ENCODE results near the gene MED22.

The MED22 gene

DNA sequence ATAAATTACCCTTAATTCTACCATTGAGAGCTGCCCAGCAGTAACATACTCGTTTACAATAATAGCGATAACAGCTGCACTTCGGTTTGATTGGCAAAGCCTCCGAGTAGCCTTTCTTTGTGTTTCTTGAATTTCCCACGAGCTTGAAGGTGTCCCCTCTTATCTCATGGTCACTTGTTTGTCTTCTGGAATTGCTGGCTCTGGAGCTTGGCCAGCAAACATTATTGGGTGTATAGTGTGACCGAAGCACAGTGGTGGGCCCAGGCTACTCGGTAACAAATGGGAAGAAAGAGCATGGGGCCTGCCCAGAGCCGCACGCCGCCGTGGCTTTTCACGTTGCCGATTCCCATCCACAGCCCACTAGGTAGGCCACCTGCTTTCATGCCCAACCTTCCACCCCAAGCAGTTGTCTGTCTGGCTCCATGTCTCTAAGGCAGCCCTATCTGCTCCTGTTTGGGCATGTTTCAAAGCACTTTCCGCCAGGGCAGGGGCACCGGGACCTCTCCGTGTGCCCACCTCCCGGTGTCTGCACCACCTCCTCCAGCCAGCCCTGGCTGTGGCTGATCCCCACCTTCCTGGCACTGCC, 36.9 kb upstream of the MED22 start:
- TF ChIP-seq, protein P1, sequence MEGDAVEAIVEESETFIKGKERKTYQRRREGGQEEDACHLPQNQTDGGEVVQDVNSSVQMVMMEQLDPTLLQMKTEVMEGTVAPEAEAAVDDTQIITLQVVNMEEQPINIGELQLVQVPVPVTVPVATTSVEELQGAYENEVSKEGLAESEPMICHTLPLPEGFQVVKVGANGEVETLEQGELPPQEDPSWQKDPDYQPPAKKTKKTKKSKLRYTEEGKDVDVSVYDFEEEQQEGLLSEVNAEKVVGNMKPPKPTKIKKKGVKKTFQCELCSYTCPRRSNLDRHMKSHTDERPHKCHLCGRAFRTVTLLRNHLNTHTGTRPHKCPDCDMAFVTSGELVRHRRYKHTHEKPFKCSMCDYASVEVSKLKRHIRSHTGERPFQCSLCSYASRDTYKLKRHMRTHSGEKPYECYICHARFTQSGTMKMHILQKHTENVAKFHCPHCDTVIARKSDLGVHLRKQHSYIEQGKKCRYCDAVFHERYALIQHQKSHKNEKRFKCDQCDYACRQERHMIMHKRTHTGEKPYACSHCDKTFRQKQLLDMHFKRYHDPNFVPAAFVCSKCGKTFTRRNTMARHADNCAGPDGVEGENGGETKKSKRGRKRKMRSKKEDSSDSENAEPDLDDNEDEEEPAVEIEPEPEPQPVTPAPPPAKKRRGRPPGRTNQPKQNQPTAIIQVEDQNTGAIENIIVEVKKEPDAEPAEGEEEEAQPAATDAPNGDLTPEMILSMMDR (IDR thresholded peaks at IDR 0.05; ENCODE audit: insufficient read depth, low read length) = no peak
- Histone ChIP-seq H3K27me3 (ENCODE audit: insufficient read depth, poor library complexity, severe bottlenecking) (no peaks in the 10 kb centered on the region), H3K27ac (replicated peaks) (no peak overlapping the region), H3K4me3 (replicated peaks; ENCODE audit: insufficient read depth, low read length) (no peak overlapping the region)
- no peak for DNase-seq (ENCODE audit: low read depth in 1 of 2, low spot score in 1 of 2)

DNA sequence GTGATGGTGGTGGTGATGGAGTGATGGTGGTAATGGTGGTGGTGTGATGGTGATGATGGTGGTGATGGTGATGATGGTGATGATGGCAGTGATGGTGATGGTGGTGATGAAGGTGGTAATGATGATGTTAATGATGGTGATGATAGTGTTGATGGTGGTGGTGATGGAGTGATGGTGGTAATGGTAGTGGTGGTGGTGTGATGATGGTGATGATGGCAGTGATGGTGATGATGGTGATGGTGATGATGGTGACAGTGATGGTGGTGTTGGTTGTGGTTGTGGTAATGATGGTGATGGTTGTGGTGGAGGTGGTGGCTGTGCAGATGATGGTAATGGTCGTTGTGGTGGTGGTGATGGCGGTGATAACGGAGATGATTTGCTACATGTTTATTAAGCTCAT, 35.5 kb upstream of the MED22 start:
- TF ChIP-seq SPI1 (IDR thresholded peaks at IDR 0.05; ENCODE audit: borderline replicate concordance, low read depth) (no peak), POLR2AphosphoS5 (IDR thresholded peaks at IDR 0.05; ENCODE audit: low read depth) (no peak)
- TF ChIP-seq, protein P2, sequence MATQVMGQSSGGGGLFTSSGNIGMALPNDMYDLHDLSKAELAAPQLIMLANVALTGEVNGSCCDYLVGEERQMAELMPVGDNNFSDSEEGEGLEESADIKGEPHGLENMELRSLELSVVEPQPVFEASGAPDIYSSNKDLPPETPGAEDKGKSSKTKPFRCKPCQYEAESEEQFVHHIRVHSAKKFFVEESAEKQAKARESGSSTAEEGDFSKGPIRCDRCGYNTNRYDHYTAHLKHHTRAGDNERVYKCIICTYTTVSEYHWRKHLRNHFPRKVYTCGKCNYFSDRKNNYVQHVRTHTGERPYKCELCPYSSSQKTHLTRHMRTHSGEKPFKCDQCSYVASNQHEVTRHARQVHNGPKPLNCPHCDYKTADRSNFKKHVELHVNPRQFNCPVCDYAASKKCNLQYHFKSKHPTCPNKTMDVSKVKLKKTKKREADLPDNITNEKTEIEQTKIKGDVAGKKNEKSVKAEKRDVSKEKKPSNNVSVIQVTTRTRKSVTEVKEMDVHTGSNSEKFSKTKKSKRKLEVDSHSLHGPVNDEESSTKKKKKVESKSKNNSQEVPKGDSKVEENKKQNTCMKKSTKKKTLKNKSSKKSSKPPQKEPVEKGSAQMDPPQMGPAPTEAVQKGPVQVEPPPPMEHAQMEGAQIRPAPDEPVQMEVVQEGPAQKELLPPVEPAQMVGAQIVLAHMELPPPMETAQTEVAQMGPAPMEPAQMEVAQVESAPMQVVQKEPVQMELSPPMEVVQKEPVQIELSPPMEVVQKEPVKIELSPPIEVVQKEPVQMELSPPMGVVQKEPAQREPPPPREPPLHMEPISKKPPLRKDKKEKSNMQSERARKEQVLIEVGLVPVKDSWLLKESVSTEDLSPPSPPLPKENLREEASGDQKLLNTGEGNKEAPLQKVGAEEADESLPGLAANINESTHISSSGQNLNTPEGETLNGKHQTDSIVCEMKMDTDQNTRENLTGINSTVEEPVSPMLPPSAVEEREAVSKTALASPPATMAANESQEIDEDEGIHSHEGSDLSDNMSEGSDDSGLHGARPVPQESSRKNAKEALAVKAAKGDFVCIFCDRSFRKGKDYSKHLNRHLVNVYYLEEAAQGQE (IDR thresholded peaks at IDR 0.05; ENCODE audit: insufficient replicate concordance, low read depth) = no peak
- TF ChIP-seq, protein P1 (IDR thresholded peaks at IDR 0.05; ENCODE audit: insufficient read depth, low read length) = no peak
- no peak for DNase-seq (ENCODE audit: low read depth in 1 of 2, low spot score in 1 of 2)

DNA sequence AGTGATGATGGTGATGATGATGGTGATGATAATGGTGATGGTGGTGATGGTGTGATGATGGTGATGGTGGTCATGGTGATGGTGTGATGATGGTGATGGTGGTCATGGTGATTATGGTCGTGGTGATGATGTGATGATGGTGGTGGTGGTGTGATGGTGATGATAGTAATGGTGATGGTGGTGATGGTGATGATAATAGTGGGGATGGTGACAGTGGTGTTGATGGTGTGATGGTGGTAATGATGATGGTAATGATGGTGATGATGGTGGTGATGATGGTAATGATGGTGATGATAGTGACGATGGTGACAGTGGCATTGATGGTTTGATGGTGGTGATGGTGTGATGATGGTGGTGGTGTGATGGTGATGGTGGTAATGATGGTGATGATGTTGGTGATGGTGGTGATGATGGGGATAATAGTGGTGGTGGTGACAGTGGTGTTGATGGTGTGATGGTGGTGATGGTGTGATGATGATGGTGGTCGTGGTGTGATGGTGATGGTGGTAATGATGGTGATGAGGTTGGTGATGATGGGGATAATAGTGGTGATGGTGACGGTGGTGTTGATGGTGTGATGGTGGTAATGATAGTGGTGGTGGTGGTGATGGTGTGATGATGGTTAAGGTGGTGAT, 34.7 kb upstream of the MED22 start:
- H3K27ac ChIP-seq (replicated peaks) = no peak overlapping the region
- H3K4me3 ChIP-seq (replicated peaks; ENCODE audit: insufficient read depth, low read length) = no peak overlapping the region
- H3K27me3 ChIP-seq (ENCODE audit: insufficient read depth, poor library complexity, severe bottlenecking) = no peaks in the 10 kb centered on the region
- TF ChIP-seq, protein P1 (IDR thresholded peaks at IDR 0.05; ENCODE audit: insufficient read depth, low read length) = no peak
- TF ChIP-seq POLR2AphosphoS5 (IDR thresholded peaks at IDR 0.05; ENCODE audit: low read depth) (no peak), GABPA (IDR thresholded peaks at IDR 0.05; ENCODE audit: low read depth) (no peak), SPI1 (IDR thresholded peaks at IDR 0.05; ENCODE audit: borderline replicate concordance, low read depth) (no peak)
- TF ChIP-seq, protein P2 (IDR thresholded peaks at IDR 0.05; ENCODE audit: insufficient replicate concordance, low read depth) = no peak
- no peak for DNase-seq (ENCODE audit: low read depth in 1 of 2, low spot score in 1 of 2)

More for the DNA sequence above, 35.5 kb upstream of the MED22 start:
- H3K4me3 ChIP-seq (replicated peaks; ENCODE audit: insufficient read depth, low read length) = no peak overlapping the region
- H3K27ac ChIP-seq (replicated peaks) = no peak overlapping the region
- no peaks in the 10 kb centered on the region for H3K27me3 ChIP-seq (ENCODE audit: insufficient read depth, poor library complexity, severe bottlenecking)

DNA sequence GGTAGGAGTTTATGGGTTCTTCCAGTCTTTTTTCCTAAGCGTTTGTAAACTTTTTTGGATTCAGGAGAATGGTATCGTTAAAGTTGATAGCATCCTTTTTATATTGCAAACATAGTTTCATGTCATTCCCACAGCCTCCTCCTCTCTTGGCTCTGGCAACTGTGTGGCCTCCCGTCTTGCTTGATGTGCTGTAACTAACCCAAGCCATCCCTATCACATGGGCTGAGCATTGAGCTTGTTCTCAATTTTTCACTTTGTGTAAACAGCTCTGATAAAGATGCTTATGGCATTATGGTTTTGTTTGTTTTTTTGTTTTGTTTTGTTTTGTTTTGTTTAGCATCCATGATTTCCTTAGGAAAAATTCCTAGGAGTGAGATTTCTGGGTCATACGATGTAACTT, 32.8 kb upstream of the MED22 start:
- Histone ChIP-seq H3K27ac (replicated peaks) (no peak overlapping the region), H3K27me3 (ENCODE audit: insufficient read depth, poor library complexity, severe bottlenecking) (no peaks in the 10 kb centered on the region), H3K4me3 (replicated peaks; ENCODE audit: insufficient read depth, low read length) (no peak overlapping the region)
- no peak for DNase-seq (ENCODE audit: low read depth in 1 of 2, low spot score in 1 of 2)
- TF ChIP-seq, protein P1 (IDR thresholded peaks at IDR 0.05; ENCODE audit: insufficient read depth, low read length) = no peak
- TF ChIP-seq, protein P2 (IDR thresholded peaks at IDR 0.05; ENCODE audit: insufficient replicate concordance, low read depth) = no peak
- TF ChIP-seq SPI1 (IDR thresholded peaks at IDR 0.05; ENCODE audit: borderline replicate concordance, low read depth) (no peak), POLR2AphosphoS5 (IDR thresholded peaks at IDR 0.05; ENCODE audit: low read depth) (no peak), GABPA (IDR thresholded peaks at IDR 0.05; ENCODE audit: low read depth) (no peak)

Measured in HL-60 (cell line).